Activated naive CD4-positive, alpha-beta T cell treated with anti-CD3 and anti-CD28 coated beads, Interleukin-2, amount 50 U/mL, for 24 hours (primary cell): ENCODE measurements around the gene TMEM9.

ENCODE experiments used
- H3K27ac Mint-ChIP-seq: one replicate; pipeline ENCODE4 v1.8.0; 2021; ENCODE audit warnings: mild to moderate bottlenecking, mixed read lengths
- H3K27me3 Mint-ChIP-seq: one replicate; pipeline ENCODE4 v1.8.0; 2021; ENCODE audit warnings: mixed read lengths
- H3K36me3 Mint-ChIP-seq: one replicate; pipeline ENCODE4 v1.8.0; 2021; ENCODE audit warnings: mixed read lengths
- H3K4me1 Mint-ChIP-seq: one replicate; pipeline ENCODE4 v1.8.0; 2021; ENCODE audit warnings: mixed read lengths
- H3K4me3 Mint-ChIP-seq: one replicate; pipeline ENCODE4 v1.8.0; 2021; ENCODE audit warnings: mild to moderate bottlenecking, mixed read lengths
- H3K9me3 Mint-ChIP-seq: one replicate; pipeline ENCODE4 v1.8.0; 2021; ENCODE audit warnings: mixed read lengths

Gene TMEM9

GRCh38 chr1:201181323-201181722, 27.0 kb upstream of the TMEM9 start:
- H3K27me3 Mint-ChIP-seq, result peaks cover 10% of the 10 kb centered on the region
- no peaks in the 10 kb centered on the region for H3K9me3 Mint-ChIP-seq
- H3K36me3 Mint-ChIP-seq, result peaks cover 7% of the 10 kb centered on the region
- peak overlapping the region; percentile 47 for H3K27ac Mint-ChIP-seq
- no peaks in the 10 kb centered on the region for H3K4me1 Mint-ChIP-seq
- H3K4me3 Mint-ChIP-seq, result no peak overlapping the region

- Mint-ChIP-seq H3K27me3 (peaks cover 10% of the 10 kb centered on the region), H3K9me3 (no peaks in the 10 kb centered on the region), H3K27ac (no peak overlapping the region), H3K4me3 (no peak overlapping the region), H3K36me3 (peaks cover 7% of the 10 kb centered on the region), H3K4me1 (no peaks in the 10 kb centered on the region)
Measured at GRCh38 chr1:201180901-201181300, 26.6 kb upstream of the TMEM9 start.

GRCh38 chr1:201180141-201180540, 25.9 kb upstream of the TMEM9 start:
- peaks cover 7% of the 10 kb centered on the region for H3K36me3 Mint-ChIP-seq
- H3K27ac Mint-ChIP-seq, result no peak overlapping the region
- H3K4me3 Mint-ChIP-seq, result no peak overlapping the region
- H3K4me1 Mint-ChIP-seq, result no peaks in the 10 kb centered on the region
- peaks cover 10% of the 10 kb centered on the region for H3K27me3 Mint-ChIP-seq
- H3K9me3 Mint-ChIP-seq, result no peaks in the 10 kb centered on the region

GRCh38 chr1:201178718-201179117, 24.4 kb upstream of the TMEM9 start:
- H3K4me1 Mint-ChIP-seq, result no peaks in the 10 kb centered on the region
- H3K27ac Mint-ChIP-seq, result no peak overlapping the region
- no peak overlapping the region for H3K4me3 Mint-ChIP-seq

GRCh38 chr1:201176940-201177339, 22.7 kb upstream of the TMEM9 start:
- Mint-ChIP-seq H3K36me3 (peaks cover 5% of the 10 kb centered on the region), H3K27me3 (peaks cover 4% of the 10 kb centered on the region), H3K4me3 (no peak overlapping the region), H3K4me1 (peaks cover under 1% of the 10 kb centered on the region), H3K27ac (no peak overlapping the region), H3K9me3 (no peaks in the 10 kb centered on the region)

More at GRCh38 chr1:201178718-201179117, 24.4 kb upstream of the TMEM9 start:
- Mint-ChIP-seq H3K9me3 (no peaks in the 10 kb centered on the region), H3K27me3 (peaks cover 8% of the 10 kb centered on the region), H3K36me3 (peaks cover 7% of the 10 kb centered on the region)

GRCh38 chr1:201175820-201176500, 21.7 kb upstream of the TMEM9 start:
- H3K36me3 Mint-ChIP-seq, result peaks cover 5% of the 10 kb centered on the region
- no peak overlapping the region for H3K27ac Mint-ChIP-seq
- H3K27me3 Mint-ChIP-seq, result peaks cover 2% of the 10 kb centered on the region
- H3K9me3 Mint-ChIP-seq, result no peaks in the 10 kb centered on the region
- H3K4me3 Mint-ChIP-seq, result no peak overlapping the region
- H3K4me1 Mint-ChIP-seq, result peaks cover 8% of the 10 kb centered on the region

GRCh38 chr1:201173736-201174135, 19.5 kb upstream of the TMEM9 start:
- Mint-ChIP-seq H3K27me3 (peaks cover 2% of the 10 kb centered on the region), H3K9me3 (no peaks in the 10 kb centered on the region), H3K4me3 (no peak overlapping the region), H3K4me1 (peaks cover 13% of the 10 kb centered on the region), H3K27ac (no peak overlapping the region), H3K36me3 (peaks cover 2% of the 10 kb centered on the region)

- H3K27me3 Mint-ChIP-seq, result peaks cover 2% of the 10 kb centered on the region
- H3K4me3 Mint-ChIP-seq, result no peak overlapping the region
- H3K9me3 Mint-ChIP-seq, result no peaks in the 10 kb centered on the region
- H3K27ac Mint-ChIP-seq, result no peak overlapping the region
- H3K36me3 Mint-ChIP-seq, result peaks cover 2% of the 10 kb centered on the region
- H3K4me1 Mint-ChIP-seq, result peaks cover 13% of the 10 kb centered on the region
Measured at GRCh38 chr1:201172999-201173610, 18.8 kb upstream of the TMEM9 start.

GRCh38 chr1:201172326-201172725, 18.1 kb upstream of the TMEM9 start:
- Mint-ChIP-seq H3K4me1 (peaks cover 13% of the 10 kb centered on the region), H3K9me3 (no peaks in the 10 kb centered on the region), H3K4me3 (no peak overlapping the region), H3K27me3 (peaks cover 2% of the 10 kb centered on the region), H3K36me3 (no peaks in the 10 kb centered on the region), H3K27ac (no peak overlapping the region)

- H3K4me3 Mint-ChIP-seq, result peak overlapping the region; percentile 83
- no peaks in the 10 kb centered on the region for H3K36me3 Mint-ChIP-seq
- peaks cover 2% of the 10 kb centered on the region for H3K27me3 Mint-ChIP-seq
Measured at GRCh38 chr1:201171063-201172036, 17.1 kb upstream of the TMEM9 start.

GRCh38 chr1:201170533-201171062, 16.3 kb upstream of the TMEM9 start:
- Mint-ChIP-seq H3K4me3 (peak overlapping the region; percentile 83), H3K27ac (peak overlapping the region; percentile 49), H3K27me3 (peaks cover 2% of the 10 kb centered on the region), H3K4me1 (peaks cover 13% of the 10 kb centered on the region), H3K9me3 (no peaks in the 10 kb centered on the region), H3K36me3 (no peaks in the 10 kb centered on the region)

More at GRCh38 chr1:201171063-201172036, 17.1 kb upstream of the TMEM9 start:
- peak overlapping the region; percentile 49 for H3K27ac Mint-ChIP-seq
- H3K9me3 Mint-ChIP-seq, result no peaks in the 10 kb centered on the region
- peaks cover 13% of the 10 kb centered on the region for H3K4me1 Mint-ChIP-seq

- Mint-ChIP-seq H3K36me3 (no peaks in the 10 kb centered on the region), H3K4me1 (peaks cover 13% of the 10 kb centered on the region), H3K4me3 (peak overlapping the region; percentile 83), H3K27ac (no peak overlapping the region), H3K9me3 (no peaks in the 10 kb centered on the region), H3K27me3 (peaks cover 2% of the 10 kb centered on the region)
Measured at GRCh38 chr1:201169971-201170532, 15.8 kb upstream of the TMEM9 start.

- Mint-ChIP-seq H3K27me3 (no peaks in the 10 kb centered on the region), H3K4me1 (peaks cover 13% of the 10 kb centered on the region), H3K27ac (no peak overlapping the region), H3K4me3 (no peak overlapping the region), H3K36me3 (no peaks in the 10 kb centered on the region), H3K9me3 (no peaks in the 10 kb centered on the region)
Measured at GRCh38 chr1:201169203-201169602, 14.9 kb upstream of the TMEM9 start.

- no peaks in the 10 kb centered on the region for H3K36me3 Mint-ChIP-seq
- no peaks in the 10 kb centered on the region for H3K9me3 Mint-ChIP-seq
- no peaks in the 10 kb centered on the region for H3K27me3 Mint-ChIP-seq
- no peak overlapping the region for H3K27ac Mint-ChIP-seq
- H3K4me1 Mint-ChIP-seq, result peaks cover 13% of the 10 kb centered on the region
- no peak overlapping the region for H3K4me3 Mint-ChIP-seq
Measured at GRCh38 chr1:201167041-201167991, 13.0 kb upstream of the TMEM9 start.
